ENCODE measurements around the gene MYH9. TPM values are rescaled to one million over a fixed set of nuclear protein-coding genes. Genes with fewer than 3 reads are reported as not detected.

The MYH9 gene
- total and polyA plus RNA-seq, 2 experiments from 2014 or later: 140 to 188 TPM

DNA sequence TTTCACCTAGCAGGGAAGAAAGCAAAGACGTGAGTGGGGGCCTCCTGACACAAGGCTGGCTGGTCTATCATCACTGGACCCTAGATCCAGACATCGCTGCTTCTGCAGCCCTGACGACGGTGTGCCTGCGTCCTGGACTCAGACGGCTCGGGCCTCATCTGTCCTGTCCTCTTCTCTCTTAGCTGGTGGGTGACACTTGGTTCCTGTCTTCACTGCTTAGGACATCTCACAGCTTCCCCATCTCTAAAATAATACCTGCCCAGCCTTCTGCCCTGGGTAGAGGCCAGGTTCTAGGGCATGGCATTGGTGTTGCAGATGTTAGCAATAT is 93.5 kb downstream of the MYH9 start:
- Histone ChIP-seq H3K36me3 (replicated peaks; ENCODE audit: insufficient read depth, low read depth) (peaks cover 3% of the 10 kb centered on the region), H3K9me3 (ENCODE audit: low read depth) (no peaks in the 10 kb centered on the region), H3K79me2 (no peaks in the 10 kb centered on the region), H3K4me1 (ENCODE audit: insufficient read depth) (no peaks in the 10 kb centered on the region), H2AFZ (no peak overlapping the region), H4K20me1 (ENCODE audit: insufficient read depth, poor library complexity, severe bottlenecking) (no peaks in the 10 kb centered on the region), H3K27me3 (no peaks in the 10 kb centered on the region), H3K27ac (no peak overlapping the region), H3K9me2 (replicated peaks; ENCODE audit: insufficient read depth) (no peaks in the 10 kb centered on the region), H3K4me3 (no peak overlapping the region), H3K4me2 (no peak overlapping the region)
- no peak for DNase-seq (ENCODE audit: low spot score)
- TF ChIP-seq EZH2 (IDR thresholded peaks at IDR 0.05; ENCODE audit: borderline replicate concordance) (no peak), EZH2phosphoT487 (IDR thresholded peaks at IDR 0.05; ENCODE audit: low read depth, severe bottlenecking, unreplicated experiment) (no peak)
- TF ChIP-seq, protein P1, sequence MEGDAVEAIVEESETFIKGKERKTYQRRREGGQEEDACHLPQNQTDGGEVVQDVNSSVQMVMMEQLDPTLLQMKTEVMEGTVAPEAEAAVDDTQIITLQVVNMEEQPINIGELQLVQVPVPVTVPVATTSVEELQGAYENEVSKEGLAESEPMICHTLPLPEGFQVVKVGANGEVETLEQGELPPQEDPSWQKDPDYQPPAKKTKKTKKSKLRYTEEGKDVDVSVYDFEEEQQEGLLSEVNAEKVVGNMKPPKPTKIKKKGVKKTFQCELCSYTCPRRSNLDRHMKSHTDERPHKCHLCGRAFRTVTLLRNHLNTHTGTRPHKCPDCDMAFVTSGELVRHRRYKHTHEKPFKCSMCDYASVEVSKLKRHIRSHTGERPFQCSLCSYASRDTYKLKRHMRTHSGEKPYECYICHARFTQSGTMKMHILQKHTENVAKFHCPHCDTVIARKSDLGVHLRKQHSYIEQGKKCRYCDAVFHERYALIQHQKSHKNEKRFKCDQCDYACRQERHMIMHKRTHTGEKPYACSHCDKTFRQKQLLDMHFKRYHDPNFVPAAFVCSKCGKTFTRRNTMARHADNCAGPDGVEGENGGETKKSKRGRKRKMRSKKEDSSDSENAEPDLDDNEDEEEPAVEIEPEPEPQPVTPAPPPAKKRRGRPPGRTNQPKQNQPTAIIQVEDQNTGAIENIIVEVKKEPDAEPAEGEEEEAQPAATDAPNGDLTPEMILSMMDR (IDR thresholded peaks at IDR 0.05; ENCODE audit: poor library complexity): no peak
- 97% methylated on average over 7 of the region's 7 CpGs for WGBS (ENCODE audit: low lambda C conversion rate, missing lambda C conversion rate)

DNA sequence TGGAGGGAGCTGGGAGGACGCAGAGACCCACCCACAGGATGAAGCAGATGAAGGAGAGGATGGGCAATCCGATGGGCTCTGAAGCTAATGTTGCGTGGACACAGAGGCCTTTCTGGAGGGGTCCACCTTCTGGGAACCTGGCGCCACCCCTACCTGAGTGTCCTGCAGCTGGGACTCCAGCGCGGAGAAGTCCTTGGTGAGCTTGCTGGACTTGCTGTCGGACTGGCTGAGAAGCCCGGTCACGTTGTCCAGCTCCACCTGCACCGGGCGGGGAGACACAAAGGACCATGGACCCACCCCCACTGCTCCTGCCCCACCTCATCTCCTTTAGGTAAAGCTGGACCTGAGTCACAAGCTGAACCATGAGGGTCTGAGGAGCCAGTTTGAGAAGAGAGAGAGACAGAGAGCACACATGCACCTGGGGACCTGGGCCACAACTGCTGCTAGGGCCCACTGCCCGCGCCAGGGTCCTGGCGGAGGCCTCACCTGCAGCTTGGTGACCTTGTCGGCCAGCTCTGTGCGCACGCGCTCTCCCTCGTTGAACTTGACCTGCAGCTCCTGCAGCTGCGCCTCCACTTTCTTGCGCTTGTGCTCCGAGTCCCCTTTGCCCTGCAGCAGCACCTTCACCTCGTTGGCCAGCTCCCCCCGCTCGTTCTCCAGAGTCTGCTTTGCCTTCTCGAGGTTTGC is 94.0 kb downstream of the MYH9 start:
- no peak for DNase-seq (ENCODE audit: low spot score)
- H3K79me2 ChIP-seq: no peaks in the 10 kb centered on the region
- WGBS (ENCODE audit: low lambda C conversion rate, missing lambda C conversion rate): 94% methylated on average over 26 of the region's 26 CpGs
- peaks cover 3% of the 10 kb centered on the region for H3K36me3 ChIP-seq (replicated peaks; ENCODE audit: insufficient read depth, low read depth)
- no peak overlapping the region for H3K4me3 ChIP-seq
- no peak overlapping the region for H2AFZ ChIP-seq
- no peaks in the 10 kb centered on the region for H3K9me2 ChIP-seq (replicated peaks; ENCODE audit: insufficient read depth)
- no peak overlapping the region for H3K27ac ChIP-seq
- no peaks in the 10 kb centered on the region for H4K20me1 ChIP-seq (ENCODE audit: insufficient read depth, poor library complexity, severe bottlenecking)
- no peak overlapping the region for H3K4me2 ChIP-seq
- no peaks in the 10 kb centered on the region for H3K9me3 ChIP-seq (ENCODE audit: low read depth)
- no peaks in the 10 kb centered on the region for H3K27me3 ChIP-seq
- TF ChIP-seq EZH2phosphoT487 (IDR thresholded peaks at IDR 0.05; ENCODE audit: low read depth, severe bottlenecking, unreplicated experiment) (no peak), EZH2 (IDR thresholded peaks at IDR 0.05; ENCODE audit: borderline replicate concordance) (no peak)
- TF ChIP-seq, protein P1 (IDR thresholded peaks at IDR 0.05; ENCODE audit: poor library complexity): no peak
- H3K4me1 ChIP-seq (ENCODE audit: insufficient read depth): no peaks in the 10 kb centered on the region

DNA sequence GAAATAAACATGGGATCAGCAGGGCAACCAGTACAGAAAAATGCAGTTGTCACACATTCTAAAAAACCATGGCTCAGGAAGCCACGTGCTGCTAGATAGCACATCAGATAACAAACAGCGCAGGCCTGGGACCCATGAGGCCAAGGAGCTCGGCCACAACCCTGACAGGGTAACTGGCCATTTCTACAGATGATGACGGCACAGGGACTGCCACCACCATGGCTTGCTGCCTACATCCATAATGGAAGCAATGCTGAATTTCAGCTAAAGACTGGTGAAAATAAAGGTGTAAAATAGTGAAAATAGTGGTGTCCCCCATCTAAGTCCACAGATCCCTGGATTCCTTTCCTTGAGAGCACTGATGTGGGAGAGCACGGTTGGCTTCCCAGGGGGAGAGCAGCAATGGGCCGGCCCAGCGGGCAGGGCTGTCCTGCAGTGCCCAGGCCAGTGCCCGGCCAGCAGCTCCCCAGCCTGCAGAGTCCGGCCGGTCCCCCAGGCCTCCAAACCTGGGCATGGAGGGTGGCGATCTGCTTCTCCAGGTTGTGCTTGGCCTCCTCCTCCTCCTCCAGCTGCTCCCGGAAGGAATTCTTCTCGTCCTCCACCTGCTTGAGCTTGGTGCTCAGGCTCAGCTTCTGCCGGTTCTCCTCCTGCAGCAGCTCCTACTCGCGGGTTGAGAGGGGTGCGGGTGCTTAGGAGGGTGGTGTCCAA is 94.8 kb downstream of the MYH9 start:
- Histone ChIP-seq H3K27ac (no peak overlapping the region), H3K36me3 (replicated peaks; ENCODE audit: insufficient read depth, low read depth) (peaks cover 3% of the 10 kb centered on the region), H3K4me2 (no peak overlapping the region), H3K9me2 (replicated peaks; ENCODE audit: insufficient read depth) (no peaks in the 10 kb centered on the region), H3K4me3 (no peak overlapping the region), H2AFZ (no peak overlapping the region), H4K20me1 (ENCODE audit: insufficient read depth, poor library complexity, severe bottlenecking) (no peaks in the 10 kb centered on the region), H3K4me1 (ENCODE audit: insufficient read depth) (no peaks in the 10 kb centered on the region), H3K27me3 (no peaks in the 10 kb centered on the region), H3K79me2 (no peaks in the 10 kb centered on the region), H3K9me3 (ENCODE audit: low read depth) (no peaks in the 10 kb centered on the region)
- 98% methylated on average over 17 of the region's 17 CpGs for whole genome bisulfite sequencing (ENCODE audit: low lambda C conversion rate, missing lambda C conversion rate)
- TF ChIP-seq EZH2phosphoT487 (IDR thresholded peaks at IDR 0.05; ENCODE audit: low read depth, severe bottlenecking, unreplicated experiment): no peak
- DNase-seq (ENCODE audit: low spot score): no peak

All from hepatocyte (in vitro differentiated cells).